ENCODE data around the gene SMOC1. TPM values are rescaled to one million over a fixed set of nuclear protein-coding genes. Genes with fewer than 3 reads are reported as not detected.

SMOC1 gene
- total RNA-seq, 1 experiment from 2014 or later = 0.68 TPM

- Mint-ChIP-seq H3K4me3 (no peak overlapping the region), H3K4me1 (peaks cover 5 to 10% of the 10 kb centered on the region in 2 experiments), H3K27me3 (ENCODE audit: low read depth) (peaks cover 12% of the 10 kb centered on the region), H3K9me3 (no peaks in the 10 kb centered on the region), H3K36me3 (ENCODE audit: insufficient read depth in 1 of 3, low read depth in 3 of 3) (no peaks in the 10 kb centered on the region), H3K27ac (no peak overlapping the region)
- Histone ChIP-seq H3K4me1 (ENCODE audit: insufficient read depth, low read length) (no peaks in the 10 kb centered on the region), H2BK120ac (ENCODE audit: low read depth, low read length, poor library complexity, severe bottlenecking) (no peak overlapping the region), H2AK5ac (ENCODE audit: insufficient read length, low read length) (no peak overlapping the region), H2BK5ac (ENCODE audit: insufficient read length, low read length) (no peak overlapping the region), H3K4me2 (ENCODE audit: insufficient read depth, insufficient read length, low read length) (no peak overlapping the region), H3K23me2 (ENCODE audit: insufficient read length, low read depth, low read length, poor library complexity, severe bottlenecking) (no peaks in the 10 kb centered on the region), H2BK12ac (ENCODE audit: insufficient read length, low read depth, low read length) (no peak overlapping the region), H4K20me1 (ENCODE audit: control insufficient read depth, insufficient read depth, insufficient read length) (no peaks in the 10 kb centered on the region), H3K4ac (ENCODE audit: low read depth, low read length) (no peak overlapping the region), H3T11ph (ENCODE audit: low read length) (no peak overlapping the region), H3K18ac (ENCODE audit: insufficient read length, low read depth, low read length) (no peak overlapping the region), H4K91ac (ENCODE audit: insufficient read length, low read depth, low read length) (no peak overlapping the region), H3K9ac (ENCODE audit: extremely low read depth, insufficient read length, low read length) (no peak overlapping the region), H4K8ac (replicated peaks; ENCODE audit: insufficient read length, low read depth, low read length) (no peak overlapping the region), H3K56ac (ENCODE audit: insufficient read length, low read depth, low read length) (no peak overlapping the region), H3K27ac (ENCODE audit: insufficient read length, low read depth, low read length) (no peak overlapping the region), H2BK20ac (ENCODE audit: low read depth, low read length, poor library complexity, severe bottlenecking) (no peak overlapping the region), H3K9me3 (ENCODE audit: control insufficient read depth, low read depth, low read length) (no peaks in the 10 kb centered on the region), H3K79me1 (ENCODE audit: insufficient read depth, low read depth, low read length, poor library complexity, severe bottlenecking) (no peaks in the 10 kb centered on the region), H3K27me3 (ENCODE audit: insufficient read depth, low read length) (no peaks in the 10 kb centered on the region), H3K79me2 (ENCODE audit: insufficient read depth, low read length) (no peaks in the 10 kb centered on the region), H4K5ac (ENCODE audit: insufficient read length, low read depth, low read length) (no peak overlapping the region), H3K14ac (ENCODE audit: insufficient read depth, low read length) (no peak overlapping the region), H2BK15ac (ENCODE audit: low read depth, low read length) (no peak overlapping the region), H3K23ac (ENCODE audit: insufficient read length, low read depth, low read length) (no peak overlapping the region), H2AFZ (ENCODE audit: low read length) (no peak overlapping the region)
- no peak for DNase-seq
- no peak for TF ChIP-seq CTCF (conservative IDR thresholded peaks at IDR 0.05)
- no CpG with 5 or more reads among the region's 4 CpGs for WGBS (ENCODE audit: extremely low coverage, insufficient read length, low lambda C conversion rate)
Measured at GRCh38 chr14:69994002-69994401, 114.8 kb downstream of the SMOC1 start.

All from H9 (cell line).